KOPT-K1 (cell line): Measurements from ENCODE around the gene LARGE1.

Experiments used
- H3K27ac ChIP-seq: fragments of 200-600 bp; sonication (generic); 2 replicates; pipeline ENCODE4 v1.5.1; 2016; ENCODE audit warnings: antibody characterized with exemption, mild to moderate bottlenecking, low read depth, low read length; ENCODE audit not compliant: poor library complexity, severe bottlenecking
- H3K36me3 ChIP-seq: fragments of 200-600 bp; sonication (generic); 2 replicates; pipeline ENCODE4 v1.5.1; 2017; ENCODE audit warnings: antibody characterized with exemption, mild to moderate bottlenecking, low read length, moderate library complexity; ENCODE audit not compliant: insufficient read depth
- H3K9me3 ChIP-seq: fragments of 200-600 bp; sonication (generic); 2 replicates; pipeline ENCODE4 v1.5.1; 2017; ENCODE audit warnings: antibody characterized with exemption, low read length, mild to moderate bottlenecking; ENCODE audit not compliant: insufficient read depth, poor library complexity, severe bottlenecking

Gene LARGE1

DNA sequence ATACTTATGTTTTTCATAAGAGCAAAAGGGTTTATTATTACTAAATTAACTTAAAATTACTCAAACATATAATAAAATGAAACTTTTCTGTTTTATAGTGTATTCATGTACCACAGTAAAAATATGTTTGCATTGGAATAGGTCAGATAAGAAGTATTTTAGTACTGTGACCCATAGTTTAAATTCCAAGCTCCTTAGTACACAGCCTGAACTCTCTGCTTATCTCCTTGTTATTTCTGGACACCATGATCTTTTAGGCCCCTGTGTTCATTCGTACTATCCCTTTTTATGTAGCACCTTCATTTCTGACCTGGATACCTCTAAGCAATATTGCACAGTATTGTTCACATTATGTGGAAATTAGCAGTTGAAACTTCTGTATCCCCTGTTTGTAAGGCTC is 565.3 kb downstream of the LARGE1 start:
- Histone ChIP-seq H3K36me3 (no peaks in the 10 kb centered on the region), H3K9me3 (no peaks in the 10 kb centered on the region), H3K27ac (no peak overlapping the region)

DNA sequence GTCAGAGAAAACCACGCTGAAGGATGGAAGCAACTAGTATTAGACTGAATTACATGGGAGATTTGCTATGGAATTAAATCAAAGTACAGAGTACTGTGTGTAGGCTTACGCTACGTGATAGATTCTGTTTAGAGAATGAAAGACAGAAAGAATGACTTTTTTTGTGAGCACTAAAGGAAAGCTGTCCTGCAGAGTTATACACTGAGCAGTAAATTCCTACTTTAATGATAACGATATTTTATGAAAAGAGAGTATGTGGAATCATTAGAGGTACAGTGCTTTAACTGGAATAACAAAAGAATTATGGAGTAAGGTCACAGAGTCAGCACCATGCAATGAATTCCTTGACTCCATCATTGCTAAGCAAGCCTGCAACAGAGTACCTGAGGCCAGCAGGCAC is 566.8 kb downstream of the LARGE1 start:
- Histone ChIP-seq H3K27ac (no peak overlapping the region), H3K9me3 (peaks cover 6% of the 10 kb centered on the region), H3K36me3 (no peaks in the 10 kb centered on the region)

DNA sequence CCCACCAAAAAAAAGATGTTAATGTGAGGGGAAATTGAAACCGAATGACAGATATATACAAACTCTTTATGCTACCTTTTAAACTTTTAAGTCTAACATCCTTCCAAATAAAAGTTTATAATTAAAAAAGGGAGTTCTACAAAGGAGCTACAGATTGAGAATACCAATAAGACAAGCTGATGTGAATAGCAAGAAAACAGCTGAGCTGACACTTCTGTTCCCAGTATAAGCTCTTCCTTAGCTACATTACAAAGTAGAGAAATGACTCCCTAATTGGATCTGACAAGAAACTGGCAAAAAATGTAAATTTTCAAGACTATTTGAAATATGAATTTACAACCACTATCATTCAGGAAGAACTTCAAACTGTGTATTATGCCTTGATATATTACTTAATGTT is 567.5 kb downstream of the LARGE1 start:
- no peak overlapping the region for H3K27ac ChIP-seq
- H3K36me3 ChIP-seq, result no peaks in the 10 kb centered on the region
- peaks cover 7% of the 10 kb centered on the region for H3K9me3 ChIP-seq

DNA sequence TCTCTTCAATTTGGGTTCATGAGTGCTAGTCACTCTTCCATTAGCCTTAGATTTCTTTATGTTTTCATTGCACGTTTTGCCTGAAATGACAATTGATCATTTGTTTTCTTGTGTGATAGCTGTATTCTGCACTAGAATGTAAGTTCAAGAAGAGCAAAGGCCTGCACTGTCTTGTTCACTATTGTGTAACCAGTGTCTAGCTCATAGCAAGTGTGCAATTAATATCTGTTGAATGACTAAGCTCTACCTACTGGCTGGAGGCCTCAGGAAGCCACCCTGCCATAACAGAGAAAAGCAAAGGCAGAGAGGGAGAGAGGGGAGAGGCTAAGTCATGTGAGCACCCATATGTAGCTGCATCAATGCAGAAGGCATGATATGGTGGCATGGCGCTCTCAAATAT is 569.3 kb downstream of the LARGE1 start:
- H3K36me3 ChIP-seq, result no peaks in the 10 kb centered on the region
- H3K27ac ChIP-seq, result no peak overlapping the region
- peaks cover 7% of the 10 kb centered on the region for H3K9me3 ChIP-seq

DNA sequence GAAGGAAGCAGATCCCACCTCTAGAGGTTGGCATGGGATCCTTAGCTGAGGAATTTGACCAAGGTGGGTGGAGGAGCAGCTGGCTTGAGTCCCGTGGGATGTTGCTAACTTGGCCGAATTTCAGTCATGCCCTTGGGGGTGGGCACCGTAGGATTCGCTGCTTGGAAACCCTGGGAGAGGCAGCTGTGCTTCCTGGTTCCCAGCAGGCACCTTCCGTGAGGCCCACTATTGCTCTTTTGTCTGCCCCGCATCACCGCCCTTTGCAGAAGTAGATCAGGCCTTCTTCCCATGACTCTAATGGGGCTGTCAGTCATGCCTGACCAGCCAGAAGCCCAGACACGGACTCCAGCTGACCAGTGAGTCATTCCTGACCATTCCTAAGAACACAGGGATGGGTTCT is 569.8 kb downstream of the LARGE1 start:
- Histone ChIP-seq H3K27ac (no peak overlapping the region), H3K36me3 (no peaks in the 10 kb centered on the region), H3K9me3 (peaks cover 7% of the 10 kb centered on the region)

DNA sequence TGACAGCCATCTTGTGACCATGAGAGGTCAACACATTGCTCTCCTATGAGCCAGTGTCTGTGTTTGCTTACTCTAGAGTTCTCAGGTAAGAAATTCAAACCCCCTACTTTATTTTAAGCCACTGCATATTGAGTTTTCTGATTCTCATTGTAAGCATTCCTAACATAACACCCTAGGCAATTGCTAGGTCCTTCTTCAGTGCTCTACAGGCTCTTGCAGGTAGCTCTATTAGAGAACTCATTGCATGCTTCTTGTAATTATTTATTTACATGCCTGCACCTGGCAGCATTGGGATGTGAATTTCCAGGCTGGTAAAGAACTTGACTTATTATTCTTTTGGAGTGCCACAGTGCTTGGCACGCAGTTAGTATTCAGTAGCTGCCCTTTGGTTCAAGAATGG is 573.3 kb downstream of the LARGE1 start:
- no peak overlapping the region for H3K27ac ChIP-seq
- H3K9me3 ChIP-seq, result peaks cover 7% of the 10 kb centered on the region
- no peaks in the 10 kb centered on the region for H3K36me3 ChIP-seq

DNA sequence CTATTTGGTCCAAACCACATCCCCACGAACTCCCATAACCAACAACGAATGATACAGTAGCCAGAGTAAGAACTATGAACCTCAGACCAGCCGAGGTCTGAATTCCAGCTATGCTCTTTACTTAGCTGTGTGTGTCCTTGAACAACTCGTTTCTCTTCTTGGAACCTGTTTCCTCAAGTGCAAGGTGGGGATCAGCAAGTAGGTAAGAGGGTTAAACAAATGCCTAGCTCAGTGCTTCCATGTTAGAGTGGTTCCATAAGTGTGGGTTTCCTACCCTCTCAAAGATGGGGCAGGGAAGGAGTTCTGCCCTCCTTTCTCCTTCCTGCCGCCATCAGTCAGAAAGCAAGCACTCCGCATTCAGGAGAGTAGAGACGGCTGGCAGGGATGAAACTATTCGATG is 578.7 kb downstream of the LARGE1 start:
- Histone ChIP-seq H3K36me3 (no peaks in the 10 kb centered on the region), H3K27ac (no peak overlapping the region), H3K9me3 (no peaks in the 10 kb centered on the region)

DNA sequence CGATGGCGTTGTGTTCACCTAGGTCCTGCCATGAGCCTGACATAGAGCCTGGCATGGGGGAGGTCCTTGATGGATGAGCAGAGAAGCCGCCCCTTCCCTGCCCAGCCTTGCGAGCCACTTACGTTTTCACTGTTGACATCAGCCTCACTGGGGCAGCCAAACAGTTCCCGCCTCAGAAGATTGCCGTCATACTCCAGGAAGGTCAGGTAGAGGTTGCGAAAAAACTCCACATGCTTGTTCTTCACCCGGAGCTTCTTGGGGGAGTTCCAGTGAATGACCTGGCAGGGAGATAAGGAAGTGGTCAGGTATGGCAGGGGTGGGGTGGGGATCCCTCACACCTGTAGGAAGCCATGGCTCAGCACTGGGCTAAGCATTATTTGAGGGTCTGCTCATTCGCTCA is 582.8 kb downstream of the LARGE1 start:
- no peak overlapping the region for H3K27ac ChIP-seq
- H3K9me3 ChIP-seq, result no peaks in the 10 kb centered on the region
- H3K36me3 ChIP-seq, result no peaks in the 10 kb centered on the region

DNA sequence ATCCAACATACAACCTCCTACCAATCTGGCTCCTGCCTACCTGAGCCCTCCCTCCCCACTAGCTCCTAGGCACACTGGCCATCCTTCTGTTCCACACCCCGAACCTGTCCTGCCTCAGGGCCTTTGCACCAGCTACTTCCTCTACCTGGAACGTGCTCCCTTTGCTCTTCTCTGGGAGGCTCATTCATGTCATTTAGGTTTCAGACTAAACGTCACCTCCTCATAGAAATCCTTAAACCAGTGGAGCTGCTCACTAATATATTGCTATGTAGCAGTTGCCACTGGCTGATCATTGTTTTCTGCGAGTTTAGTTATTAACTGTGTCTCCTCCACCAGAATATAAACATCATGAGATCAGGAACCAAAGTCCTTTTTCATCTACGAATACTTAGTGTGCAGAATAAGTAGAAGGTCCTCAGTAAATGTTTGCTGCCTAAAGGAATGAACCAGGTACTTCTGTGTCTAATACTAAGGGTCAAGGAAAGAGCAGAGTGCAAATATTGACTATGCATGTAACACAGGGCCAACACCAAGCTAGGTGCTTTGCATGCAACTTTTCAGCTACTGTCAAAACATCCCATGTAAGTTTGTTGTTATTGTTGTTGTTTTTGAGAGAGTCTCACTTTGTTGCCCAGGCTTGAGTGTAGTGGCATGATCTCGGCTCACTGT is 584.5 kb downstream of the LARGE1 start:
- no peaks in the 10 kb centered on the region for H3K36me3 ChIP-seq
- no peak overlapping the region for H3K27ac ChIP-seq
- H3K9me3 ChIP-seq, result no peaks in the 10 kb centered on the region

DNA sequence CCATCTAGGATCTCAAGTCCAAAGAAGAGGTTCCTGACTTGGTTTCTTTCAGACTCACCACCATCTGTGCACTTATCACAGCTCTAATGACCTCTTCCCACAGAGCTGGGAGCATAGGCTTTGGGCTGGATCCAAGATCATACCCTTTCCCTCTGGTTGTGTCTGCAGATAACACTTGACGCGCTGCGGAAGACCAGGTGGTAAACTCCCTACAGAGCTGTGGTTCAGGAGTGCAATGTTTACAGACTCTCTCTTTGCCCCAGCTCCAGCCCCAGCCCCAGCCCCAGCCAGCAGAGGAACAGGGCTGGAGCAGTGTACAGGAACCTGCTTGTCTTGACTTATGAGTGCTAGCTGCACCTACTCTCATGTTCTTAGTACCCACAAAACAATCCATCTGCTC is 587.7 kb downstream of the LARGE1 start:
- H3K27ac ChIP-seq, result no peak overlapping the region
- no peaks in the 10 kb centered on the region for H3K36me3 ChIP-seq
- H3K9me3 ChIP-seq, result no peaks in the 10 kb centered on the region

DNA sequence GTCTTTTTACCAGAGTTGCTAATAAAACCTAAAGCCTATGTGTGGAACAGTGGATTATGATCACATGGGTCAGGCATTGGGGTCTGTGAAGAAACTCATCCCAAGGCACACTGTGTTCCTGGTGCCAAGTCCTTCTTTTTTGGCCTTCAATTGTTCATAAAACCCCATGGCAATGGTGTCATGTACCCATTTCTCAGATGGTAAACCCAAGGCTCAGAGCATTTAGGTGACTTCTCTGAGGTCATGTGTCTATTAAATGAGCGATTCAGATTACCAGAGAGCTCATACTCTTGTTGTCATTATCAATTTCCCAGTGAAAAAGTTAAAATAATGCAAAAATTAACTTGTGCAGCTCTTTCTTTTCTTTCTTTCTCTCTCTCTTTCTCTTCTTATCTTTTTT is 589.3 kb downstream of the LARGE1 start:
- H3K36me3 ChIP-seq, result no peaks in the 10 kb centered on the region
- no peak overlapping the region for H3K27ac ChIP-seq
- no peaks in the 10 kb centered on the region for H3K9me3 ChIP-seq

DNA sequence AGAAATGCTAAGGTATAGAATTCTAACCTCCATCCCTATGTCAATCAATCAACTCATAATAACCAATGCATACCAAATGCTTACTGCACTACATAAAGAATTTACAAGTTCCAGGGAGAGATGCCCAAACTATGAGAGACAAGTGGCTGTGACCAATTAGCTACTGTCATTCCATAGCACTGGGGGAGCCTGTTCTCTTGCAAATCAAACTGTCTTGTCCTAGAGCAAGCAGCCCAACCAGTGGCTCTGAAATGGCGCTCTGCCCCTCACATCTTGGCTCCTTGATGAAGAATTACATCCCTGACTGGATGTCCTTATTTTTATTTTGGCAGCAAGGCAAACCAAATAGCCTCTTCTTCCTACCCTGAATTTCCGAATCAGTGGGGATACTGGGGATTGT is 589.7 kb downstream of the LARGE1 start:
- H3K36me3 ChIP-seq, result no peaks in the 10 kb centered on the region
- no peak overlapping the region for H3K27ac ChIP-seq
- H3K9me3 ChIP-seq, result no peaks in the 10 kb centered on the region

DNA sequence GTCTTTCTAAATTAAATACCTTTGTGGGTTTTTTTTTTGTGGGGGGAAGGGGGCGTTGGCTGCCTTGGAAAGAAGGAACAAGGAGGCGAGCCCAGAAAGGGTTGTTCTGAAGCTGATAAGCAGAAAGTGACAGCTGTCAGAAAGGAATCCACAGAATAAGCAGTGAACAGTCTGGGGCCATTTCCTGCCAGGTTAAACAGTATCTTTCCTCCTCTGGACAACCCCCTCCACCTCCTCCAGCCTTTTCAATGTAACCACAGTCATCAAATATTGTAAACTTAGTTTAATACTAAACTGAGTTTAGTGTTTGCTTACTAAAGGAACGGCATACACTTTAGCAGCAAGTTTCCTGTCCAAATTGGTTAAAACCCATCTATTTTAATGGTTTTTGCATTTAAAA is 590.9 kb downstream of the LARGE1 start:
- Histone ChIP-seq H3K27ac (no peak overlapping the region), H3K36me3 (no peaks in the 10 kb centered on the region), H3K9me3 (no peaks in the 10 kb centered on the region)

DNA sequence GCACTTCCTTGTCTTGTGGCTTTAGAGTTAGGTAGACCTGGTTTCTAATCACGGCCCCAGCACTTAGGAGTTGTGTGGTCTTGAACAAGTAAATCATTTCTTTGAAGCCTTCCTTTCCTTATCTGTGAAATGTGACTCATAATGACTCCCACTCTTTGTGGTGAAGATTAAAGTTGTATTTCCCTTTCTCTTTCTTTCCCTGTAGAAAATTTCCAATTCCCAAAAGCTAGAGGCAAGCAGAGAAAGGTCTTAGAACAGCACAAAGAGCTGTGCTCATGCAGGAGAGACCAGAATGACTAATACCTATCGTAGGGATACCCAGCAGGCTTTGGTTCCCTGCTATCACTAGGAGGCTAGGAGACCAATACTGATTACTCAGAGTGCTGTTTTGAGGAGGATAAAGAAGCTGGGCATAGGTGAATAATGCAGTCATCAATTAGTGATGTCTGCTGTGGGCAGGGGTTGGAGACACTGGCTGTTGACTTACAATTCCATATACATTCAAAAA is 591.4 kb downstream of the LARGE1 start:
- H3K36me3 ChIP-seq, result no peaks in the 10 kb centered on the region
- H3K9me3 ChIP-seq, result no peaks in the 10 kb centered on the region
- H3K27ac ChIP-seq, result no peak overlapping the region

DNA sequence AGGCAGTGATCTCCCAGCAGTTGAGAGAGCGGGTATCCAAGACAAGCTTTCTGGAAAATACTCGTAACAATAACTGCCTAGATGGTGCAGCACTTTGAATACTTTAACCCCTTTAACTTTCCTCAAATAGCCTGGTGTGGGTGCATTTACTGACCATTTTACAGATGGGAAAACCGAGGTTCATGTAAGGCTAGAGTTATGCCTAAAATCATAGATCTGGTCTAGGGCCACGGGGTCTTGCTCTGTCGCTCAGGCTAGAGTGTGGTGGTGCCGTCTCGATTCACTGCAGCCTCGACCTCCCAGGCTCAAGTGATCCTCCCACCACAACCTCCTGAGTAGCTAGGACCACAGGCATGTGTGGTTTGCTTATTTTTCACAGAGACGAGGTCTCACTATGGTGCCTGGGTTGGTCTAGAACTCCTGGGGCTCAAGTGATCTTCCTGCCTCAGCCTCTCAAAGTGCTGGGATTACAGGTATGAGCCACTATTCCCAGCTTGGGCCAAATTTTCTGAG is 592.9 kb downstream of the LARGE1 start:
- no peak overlapping the region for H3K27ac ChIP-seq
- no peaks in the 10 kb centered on the region for H3K9me3 ChIP-seq
- H3K36me3 ChIP-seq, result no peaks in the 10 kb centered on the region

DNA sequence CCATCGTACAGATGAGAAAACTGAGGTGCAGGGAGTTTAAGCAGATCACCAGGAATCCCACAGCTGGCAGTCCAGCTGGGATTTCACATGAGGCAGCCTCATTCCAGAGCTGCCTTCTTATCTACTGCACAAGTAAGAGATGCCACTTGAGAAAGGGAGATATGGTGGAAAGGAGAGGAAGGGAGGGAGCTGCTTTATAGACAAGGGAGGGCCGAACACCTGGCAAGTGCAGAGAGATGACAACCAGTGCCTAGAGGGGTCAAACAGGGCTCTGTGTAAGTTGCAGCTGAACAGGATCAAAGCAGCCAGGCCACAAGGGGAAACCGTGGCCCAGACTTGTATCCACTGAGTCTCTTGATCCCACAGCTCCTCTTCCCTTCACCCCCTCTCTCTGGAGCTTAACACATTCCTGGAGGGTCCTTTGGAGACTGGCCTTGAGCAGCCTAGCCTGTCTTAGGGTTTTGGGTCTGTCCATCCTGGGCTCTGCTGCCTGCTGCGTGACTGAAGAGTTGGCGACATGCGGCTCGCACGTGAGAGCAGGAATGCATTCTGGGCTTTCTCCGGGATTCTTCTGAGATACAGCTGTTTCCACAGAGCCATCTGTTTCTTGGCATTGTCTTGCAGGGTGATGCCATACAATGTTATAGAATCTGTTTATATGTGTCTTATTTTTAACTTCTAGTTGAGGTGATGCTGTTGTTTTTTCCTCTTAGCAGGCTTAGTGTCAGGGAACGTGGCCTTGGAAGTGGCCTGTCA is 593.6 kb downstream of the LARGE1 start:
- Histone ChIP-seq H3K9me3 (no peaks in the 10 kb centered on the region), H3K27ac (no peak overlapping the region), H3K36me3 (no peaks in the 10 kb centered on the region)
